ENCODE measurements around the gene DNAH10.

DNAH10 gene

DNA sequence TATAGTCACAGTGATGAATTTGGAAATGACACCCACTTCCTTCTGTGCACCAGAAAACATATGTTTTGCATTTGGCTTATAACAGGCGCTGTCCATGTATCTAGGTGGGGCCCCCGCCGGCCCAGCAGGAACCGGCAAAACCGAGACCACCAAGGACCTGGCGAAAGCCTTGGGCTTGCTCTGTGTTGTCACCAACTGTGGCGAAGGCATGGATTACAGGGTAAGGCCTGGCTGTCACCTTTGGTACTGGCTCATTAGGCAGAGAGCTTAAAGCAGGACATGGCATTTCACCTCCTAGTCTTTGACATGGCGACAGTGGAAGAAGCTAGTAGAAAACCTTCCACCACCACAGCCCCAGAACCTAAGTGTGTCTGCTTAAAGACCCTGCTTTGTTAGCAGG, 85.8 kb downstream of the DNAH10 start:
- no peak for DNase-seq

- no peak for DNase-seq
These were observed 87.4 kb downstream of the DNAH10 start for GRCh38 chr12:123849517-123849916.

DNA sequence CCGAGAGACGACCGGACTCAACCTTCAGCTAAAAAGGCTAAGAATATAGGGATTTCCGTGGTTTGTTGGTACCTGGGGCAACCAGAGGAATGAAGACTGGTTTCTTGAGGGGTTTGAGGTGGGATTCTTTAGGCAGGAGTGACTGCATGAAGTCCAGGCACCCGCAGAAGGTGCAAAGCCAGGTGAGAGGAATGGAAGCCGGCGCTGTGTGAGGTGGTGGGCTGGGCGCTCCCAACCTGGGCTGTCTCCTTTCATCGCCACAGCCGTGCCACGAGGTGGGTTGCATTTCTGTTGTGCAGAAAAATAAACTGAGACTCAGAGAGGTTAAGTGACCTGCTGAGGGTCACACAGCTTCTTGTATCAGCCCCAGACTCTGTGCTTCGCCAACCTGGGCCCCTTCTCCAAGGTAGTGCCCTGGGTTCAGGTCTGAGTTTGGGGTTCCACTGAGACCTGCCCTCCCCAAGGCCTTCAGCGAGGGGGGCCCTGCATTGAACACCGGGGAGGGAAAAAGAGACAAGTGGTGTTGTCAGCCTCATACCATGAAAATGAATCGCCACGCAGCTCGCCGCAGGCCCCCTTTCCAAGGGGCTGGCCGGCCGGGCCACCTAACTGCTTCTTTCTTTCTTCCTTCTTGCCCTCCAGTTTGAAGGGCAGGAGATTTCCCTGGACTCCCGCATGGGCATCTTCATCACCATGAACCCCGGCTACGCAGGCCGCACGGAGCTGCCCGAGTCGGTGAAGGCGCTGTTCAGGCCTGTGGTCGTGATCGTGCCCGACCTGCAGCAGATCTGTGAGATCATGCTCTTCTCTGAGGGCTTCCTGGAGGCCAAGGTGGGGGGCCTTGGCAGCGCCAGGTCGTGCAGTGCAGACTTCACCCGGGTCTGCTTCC, 88.4 kb downstream of the DNAH10 start:
- DNase-seq = no peak

DNA sequence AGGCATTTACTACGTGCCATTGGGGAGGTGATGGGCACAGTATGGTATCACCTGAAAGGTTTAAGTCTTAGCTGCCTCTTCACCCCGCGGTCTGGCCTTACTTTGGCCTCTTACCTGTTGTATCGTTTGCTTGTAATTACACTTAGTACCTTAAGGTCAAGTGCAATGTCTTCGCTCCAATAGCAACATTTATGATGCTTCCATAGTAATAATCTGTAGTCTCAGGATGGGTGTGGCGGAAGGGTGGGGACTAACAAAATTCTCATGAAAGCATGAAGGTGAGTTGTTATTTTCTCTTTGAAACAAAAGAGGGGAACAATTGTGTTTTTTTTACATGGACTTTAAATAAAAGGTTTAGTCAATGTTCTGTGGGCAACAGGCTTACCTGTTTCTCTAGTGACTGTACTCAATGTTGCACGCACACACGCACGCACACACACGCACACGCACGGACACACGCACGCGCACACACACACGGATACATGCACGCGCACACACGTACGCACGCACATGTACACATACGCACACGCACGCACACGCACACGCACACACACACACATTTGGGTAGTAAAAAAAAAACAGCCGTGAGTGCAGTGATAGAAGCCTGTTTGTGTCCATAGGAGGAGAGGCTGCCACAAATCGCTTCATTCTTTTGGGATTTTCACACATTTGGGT, 91.4 kb downstream of the DNAH10 start:
- DNase-seq = no peak

GRCh38 chr12:123854232-123854631, 92.1 kb downstream of the DNAH10 start:
- DNase-seq = no peak

- no peak for DNase-seq
These were observed 92.8 kb downstream of the DNAH10 start for GRCh38 chr12:123854918-123855317.

DNA sequence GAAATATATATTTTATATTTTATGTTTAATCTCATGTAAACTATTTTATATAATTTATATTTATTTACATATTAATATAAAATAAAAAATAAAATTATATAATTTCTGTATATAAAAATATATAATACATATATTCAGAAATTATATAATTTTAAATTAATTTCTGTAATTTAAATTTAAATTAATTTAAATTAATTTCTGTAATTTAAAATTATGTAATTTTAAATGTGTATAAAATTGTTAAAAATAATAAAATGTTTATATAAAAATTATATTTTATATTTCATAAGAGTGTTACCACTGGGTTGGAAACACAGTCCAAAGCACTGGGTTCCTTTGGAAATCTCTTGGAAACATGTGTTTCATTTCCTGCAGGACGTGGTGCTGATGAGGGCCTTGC, 94.6 kb downstream of the DNAH10 start:
- DNase-seq = no peak

- no peak for DNase-seq
These were observed 96.1 kb downstream of the DNAH10 start for GRCh38 chr12:123858176-123858575.

DNA sequence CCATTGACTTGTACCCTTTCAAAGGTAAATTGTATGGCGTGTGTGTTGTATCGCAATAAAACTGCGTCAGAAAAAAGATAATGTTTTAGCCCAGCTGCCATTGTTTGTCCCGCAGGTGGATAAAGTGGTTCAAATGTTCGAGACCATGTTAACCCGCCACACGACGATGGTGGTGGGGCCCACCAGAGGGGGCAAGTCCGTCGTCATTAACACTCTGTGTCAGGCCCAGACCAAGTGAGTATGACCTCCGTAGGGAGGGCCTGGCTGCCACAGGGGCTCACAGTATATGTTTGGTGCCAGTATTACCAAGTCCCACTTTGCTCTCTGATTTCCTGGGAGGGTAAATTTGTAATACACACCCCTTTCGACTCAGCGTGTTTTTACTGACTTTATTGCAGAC, 96.9 kb downstream of the DNAH10 start:
- DNase-seq = no peak

DNA sequence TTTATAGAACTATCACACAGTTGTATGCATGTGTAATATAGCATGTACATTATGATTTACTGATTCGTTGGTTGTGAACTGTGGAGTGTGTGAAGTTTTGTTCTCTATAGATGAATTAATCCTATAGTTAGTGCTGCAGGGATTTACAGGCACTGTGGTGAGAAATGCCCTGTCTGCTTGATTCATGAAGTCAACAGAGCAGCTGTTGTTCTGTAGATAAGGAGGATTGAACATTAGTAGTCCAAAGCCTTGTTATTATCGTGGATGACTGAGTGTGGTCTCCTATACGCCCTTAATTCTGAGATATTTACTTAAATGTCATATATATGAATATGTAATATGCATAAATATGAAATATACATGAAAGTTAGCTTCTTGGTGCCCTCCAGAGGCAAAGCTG, 98.3 kb downstream of the DNAH10 start:
- no peak for DNase-seq

GRCh38 chr12:123861392-123861791, 99.3 kb downstream of the DNAH10 start:
- no peak for DNase-seq

- no peak for DNase-seq
These were observed 105.0 kb downstream of the DNAH10 start for GRCh38 chr12:123867141-123867540.

DNA sequence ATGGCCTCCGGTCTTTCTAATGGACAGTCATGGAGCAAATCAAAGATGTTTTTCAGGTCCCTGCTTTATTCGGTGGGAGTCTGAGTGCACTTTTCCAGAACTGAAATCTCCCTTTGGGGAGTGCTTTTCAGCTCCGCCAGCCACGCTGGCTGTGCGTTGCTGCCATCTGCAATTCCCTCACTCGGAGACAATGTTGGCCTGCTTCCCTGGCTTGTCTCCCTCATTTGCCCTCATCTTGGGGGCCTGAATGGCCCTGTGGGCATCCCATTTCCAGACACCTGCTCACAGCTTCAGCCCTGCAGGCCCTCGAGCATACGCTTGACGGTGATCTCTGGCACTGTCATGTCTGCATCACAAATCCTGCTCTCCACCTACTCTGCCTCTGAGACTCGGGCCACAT, 106.7 kb downstream of the DNAH10 start:
- DNase-seq = no peak

GRCh38 chr12:123873793-123874192, 111.7 kb downstream of the DNAH10 start:
- DNase-seq = no peak

DNA sequence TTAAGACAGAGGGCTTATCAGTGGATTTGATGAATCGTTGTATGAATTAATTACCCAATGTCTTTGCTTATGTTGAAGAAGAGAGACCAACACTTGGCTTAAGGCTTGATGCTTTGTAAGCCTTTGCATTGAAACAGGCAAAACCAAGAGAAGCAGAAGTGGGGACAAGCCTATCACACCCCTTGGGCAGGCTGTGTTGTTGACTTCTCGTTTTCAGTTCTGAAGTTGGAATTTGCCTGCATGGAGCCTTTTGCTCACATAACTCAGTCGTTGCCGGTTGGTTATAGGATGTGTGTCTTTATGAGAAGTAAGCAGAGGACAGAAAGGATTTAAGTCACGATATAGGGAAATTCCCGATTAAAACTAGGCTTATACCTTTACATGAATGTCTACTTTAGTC, 115.9 kb downstream of the DNAH10 start:
- no peak for DNase-seq

DNA sequence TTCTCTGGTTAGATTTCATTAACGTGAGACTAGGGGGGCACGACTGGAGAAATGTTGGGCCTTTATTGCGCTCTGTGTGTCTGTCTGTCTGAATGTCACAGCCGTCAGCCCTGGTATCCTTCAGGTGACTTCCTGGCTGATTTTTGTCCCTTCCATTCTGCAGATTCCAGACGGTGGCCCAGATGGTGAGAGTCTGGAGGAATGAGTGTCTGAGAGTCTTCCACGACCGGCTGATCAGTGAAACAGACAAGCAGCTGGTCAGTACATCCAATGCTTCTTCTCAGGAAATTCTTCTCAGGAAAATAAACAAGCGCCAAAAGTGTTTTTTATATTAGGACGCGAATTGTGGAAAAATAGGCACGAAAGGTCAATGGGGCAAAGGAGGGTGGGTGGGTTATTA, 117.0 kb downstream of the DNAH10 start:
- DNase-seq = no peak

DNA sequence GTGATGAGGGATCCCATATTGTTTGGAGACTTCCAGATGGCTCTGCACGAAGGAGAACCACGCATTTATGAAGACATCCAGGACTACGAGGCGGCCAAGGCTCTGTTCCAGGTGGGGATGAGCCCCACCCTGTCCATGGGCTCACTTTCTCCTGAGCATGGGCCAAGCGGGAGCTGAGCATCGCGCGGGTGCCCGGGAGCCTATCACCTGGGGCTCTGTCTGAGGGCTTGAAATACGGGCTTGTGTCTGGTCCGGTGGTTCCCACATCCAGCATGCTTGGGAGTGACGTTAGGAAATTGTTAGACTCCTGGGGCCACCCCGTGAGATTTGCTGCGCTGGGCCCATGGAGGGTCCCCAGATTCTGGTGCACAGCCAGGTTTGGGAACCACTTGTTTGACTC, 117.6 kb downstream of the DNAH10 start:
- no peak for DNase-seq

GRCh38 chr12:123882161-123882705, 120.1 kb downstream of the DNAH10 start:
- DNase-seq = no peak

- DNase-seq = no peak
These were observed 124.2 kb downstream of the DNAH10 start for GRCh38 chr12:123886258-123886657.

- DNase-seq = no peak
These were observed 125.0 kb downstream of the DNAH10 start for GRCh38 chr12:123886931-123887582.

GRCh38 chr12:123888989-123889388, 126.9 kb downstream of the DNAH10 start:
- no peak for DNase-seq

- DNase-seq = no peak
These were observed 127.9 kb downstream of the DNAH10 start for GRCh38 chr12:123889848-123890535.

- no peak for DNase-seq
These were observed 128.4 kb downstream of the DNAH10 start for GRCh38 chr12:123890536-123890902.

Measured in stimulated activated CD4-positive, alpha-beta T cell treated with anti-CD3 and anti-CD28 coated beads, Interleukin-12 subunit alpha, Interleukin-12 subunit beta, amount 100 ng/mL, for 4 hours (primary cell).